GM08714 (cell line): Measurements from ENCODE around the gene KRT25.

Experiments
- H3K4me3 ChIP-seq: fragments of 200-500 bp; sonication (Bioruptor generic); 2 replicates; pipeline ENCODE4 v1.5.1; 2014; ENCODE audit warnings: mild to moderate bottlenecking, low read length, inconsistent platforms
- ZNF274 ChIP-seq: IDR thresholded peaks from 2 replicates; pipeline ENCODE4 v1.6.1; 2012; ENCODE audit warnings: mild to moderate bottlenecking, low read depth, low read length

The KRT25 gene, protein sequence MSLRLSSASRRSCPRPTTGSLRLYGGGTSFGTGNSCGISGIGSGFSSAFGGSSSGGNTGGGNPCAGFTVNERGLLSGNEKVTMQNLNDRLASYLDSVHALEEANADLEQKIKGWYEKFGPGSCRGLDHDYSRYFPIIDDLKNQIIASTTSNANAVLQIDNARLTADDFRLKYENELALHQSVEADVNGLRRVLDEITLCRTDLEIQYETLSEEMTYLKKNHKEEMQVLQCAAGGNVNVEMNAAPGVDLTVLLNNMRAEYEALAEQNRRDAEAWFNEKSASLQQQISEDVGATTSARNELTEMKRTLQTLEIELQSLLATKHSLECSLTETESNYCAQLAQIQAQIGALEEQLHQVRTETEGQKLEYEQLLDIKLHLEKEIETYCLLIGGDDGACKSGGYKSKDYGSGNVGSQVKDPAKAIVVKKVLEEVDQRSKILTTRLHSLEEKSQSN

GRCh38 chr17:40755231-40755630 lies at the start of gene KRT25:
TSS of gene KRT25 (minus strand) at chr17:40755331. CDS start at chr17:40755271, 60 bp downstream.
- H3K4me3 ChIP-seq, result no peak within 1 kb of the TSS
- no peak for TF ChIP-seq ZNF274

GRCh38 chr17:40803617-40804082 lies 48.5 kb upstream of the KRT25 start:
- TF ChIP-seq ZNF274, result no peak
- no peak overlapping the region for H3K4me3 ChIP-seq

- no peak for TF ChIP-seq ZNF274
- H3K4me3 ChIP-seq, result no peak overlapping the region
Measured at GRCh38 chr17:40801157-40801556, 46.0 kb upstream of the KRT25 start.

DNA sequence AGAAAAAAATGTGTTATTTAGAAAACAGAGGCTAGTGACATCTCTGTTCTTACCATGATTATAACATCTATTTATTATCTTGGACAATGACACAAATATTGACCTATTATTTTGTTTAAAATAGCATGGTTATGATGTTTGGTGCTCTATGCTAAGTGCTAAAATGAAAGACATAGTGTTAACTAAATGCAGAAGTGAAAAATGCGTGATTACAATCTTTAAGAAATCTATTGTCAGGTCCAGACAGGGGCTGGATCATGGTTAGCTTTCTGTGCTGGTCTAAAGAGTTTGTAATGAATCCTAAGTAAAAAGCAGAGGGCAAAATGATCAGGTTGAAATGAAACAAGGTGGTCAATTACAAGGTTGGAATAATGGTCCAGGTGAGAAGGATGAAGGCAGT lies 45.2 kb upstream of the KRT25 start:
- TF ChIP-seq ZNF274, result no peak
- H3K4me3 ChIP-seq, result no peak overlapping the region

GRCh38 chr17:40799859-40800258 lies 44.7 kb upstream of the KRT25 start, which contains the start of gene KRT28:
TSS of gene KRT28 (minus strand) at chr17:40799959. CDS start at chr17:40799893, 66 bp downstream.
- TF ChIP-seq ZNF274, result no peak
- no peak within 1 kb of the TSS for H3K4me3 ChIP-seq

- TF ChIP-seq ZNF274, result no peak
- no peak overlapping the region for H3K4me3 ChIP-seq
Measured at GRCh38 chr17:40796846-40797245, 41.7 kb upstream of the KRT25 start.

DNA sequence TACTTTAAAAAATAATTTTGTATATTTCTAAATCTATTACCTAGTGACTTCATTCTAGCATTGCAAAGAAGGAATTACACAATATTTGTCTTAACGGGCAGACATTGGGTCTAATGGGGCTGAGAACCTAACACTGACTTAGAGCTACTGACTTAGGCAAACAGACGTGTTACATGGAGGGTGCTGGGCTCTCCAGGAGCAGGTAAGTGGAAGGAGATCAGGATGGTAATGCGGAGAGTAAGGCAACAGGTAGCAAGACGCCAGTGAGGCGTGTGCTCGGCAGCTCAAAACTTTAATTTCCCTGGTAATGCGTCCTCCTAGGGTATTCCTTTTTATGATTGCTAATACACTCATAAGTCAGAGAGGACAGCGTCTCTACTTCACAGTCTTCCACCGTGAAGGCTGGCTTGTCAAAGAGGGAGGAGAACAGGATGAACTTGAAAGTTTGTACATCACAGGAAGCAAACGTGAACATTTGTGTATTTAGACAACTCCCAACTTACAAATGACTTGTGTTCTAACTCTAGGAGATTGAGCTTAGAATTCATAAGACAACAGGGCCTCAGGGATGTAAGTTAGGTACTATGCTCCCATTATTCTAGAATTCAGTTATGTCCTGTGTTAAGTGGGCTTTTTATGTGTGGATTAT lies 40.0 kb upstream of the KRT25 start:
- H3K4me3 ChIP-seq, result no peak overlapping the region
- no peak for TF ChIP-seq ZNF274

- no peak overlapping the region for H3K4me3 ChIP-seq
- no peak for TF ChIP-seq ZNF274
Measured at GRCh38 chr17:40794466-40794865, 39.3 kb upstream of the KRT25 start.

- TF ChIP-seq ZNF274, result no peak
- H3K4me3 ChIP-seq, result no peak overlapping the region
Measured at GRCh38 chr17:40793832-40794231, 38.7 kb upstream of the KRT25 start.

GRCh38 chr17:40791787-40792436 lies 36.8 kb upstream of the KRT25 start:
- H3K4me3 ChIP-seq, result no peak overlapping the region
- TF ChIP-seq ZNF274, result no peak

GRCh38 chr17:40791111-40791510 lies 36.0 kb upstream of the KRT25 start:
- H3K4me3 ChIP-seq, result no peak overlapping the region
- TF ChIP-seq ZNF274, result no peak

GRCh38 chr17:40782450-40782849 lies 27.3 kb upstream of the KRT25 start, which contains the start of gene KRT27:
TSS of gene KRT27 (minus strand) at chr17:40782550. CDS start at chr17:40782493, 57 bp downstream.
- H3K4me3 ChIP-seq, result no peak within 1 kb of the TSS
- no peak for TF ChIP-seq ZNF274

- TF ChIP-seq ZNF274, result no peak
- H3K4me3 ChIP-seq, result no peak overlapping the region; the same call in 1 of the 2 replicates
Measured at GRCh38 chr17:40779181-40779909, 24.2 kb upstream of the KRT25 start.

DNA sequence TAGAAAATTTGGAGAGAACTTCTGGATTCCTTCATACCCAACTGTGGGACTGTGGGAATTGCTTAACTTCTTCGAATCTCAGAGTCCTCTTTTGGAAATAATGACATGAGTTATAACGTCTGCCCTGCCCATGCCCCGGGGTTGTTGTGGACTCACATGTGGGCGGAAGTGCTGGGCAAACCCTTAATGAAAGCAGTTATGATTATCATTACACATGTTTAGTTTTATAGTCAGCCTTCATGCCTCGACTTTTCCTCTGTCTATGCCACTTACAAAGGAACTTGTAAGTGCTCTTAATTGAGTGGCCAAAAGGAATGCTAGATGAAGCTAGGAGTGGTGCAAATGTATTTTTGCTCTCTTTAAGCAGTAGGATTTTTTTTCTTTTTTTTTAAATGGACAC lies 23.3 kb upstream of the KRT25 start:
- H3K4me3 ChIP-seq, result no peak overlapping the region
- no peak for TF ChIP-seq ZNF274
